ENCODE data around the gene KRT80.

DNA sequence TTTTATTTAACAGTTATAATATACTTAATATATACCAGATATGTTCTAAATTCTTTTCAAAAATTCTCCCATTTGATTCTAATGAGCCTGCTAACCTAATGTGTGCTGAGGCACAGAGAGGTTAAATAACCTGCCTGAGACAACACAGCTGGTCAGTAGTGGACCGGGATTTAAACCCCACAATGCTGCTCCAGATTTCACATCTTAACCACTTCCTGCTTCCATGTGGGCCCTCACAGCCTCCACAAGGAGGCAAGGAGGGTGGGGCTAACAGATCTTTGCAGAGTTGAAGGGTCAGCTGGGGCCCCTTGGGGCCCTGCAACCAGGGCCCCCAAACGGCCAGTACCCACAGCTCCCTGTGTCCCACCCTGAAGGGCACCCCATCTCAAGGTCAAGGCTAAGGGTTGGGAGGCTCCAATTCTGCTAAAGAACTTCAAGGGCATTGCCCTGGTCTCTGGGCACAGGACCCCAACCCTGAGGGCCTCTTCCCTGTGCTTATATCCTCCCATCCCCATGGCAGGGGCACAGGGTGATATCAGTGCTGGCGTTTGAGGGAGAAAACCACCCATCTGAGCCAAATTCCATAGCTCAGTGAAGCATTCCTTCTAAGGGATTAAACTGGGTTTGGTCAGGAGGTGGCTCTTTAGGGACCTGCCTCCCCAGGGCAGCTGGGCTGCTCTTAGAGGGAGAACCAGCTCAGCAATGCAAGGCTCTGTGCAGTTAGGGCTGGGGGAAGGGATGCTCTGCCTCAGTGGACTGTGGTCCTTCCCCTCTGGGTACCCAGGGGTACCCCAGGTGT, 2.2 kb downstream of the KRT80 start:
- TF ChIP-seq RELA (CRISPR knock-in tag; IDR thresholded peaks at IDR 0.05) (no peak), RAD51 (IDR thresholded peaks at IDR 0.05; ENCODE audit: borderline replicate concordance) (no peak), FOXP1 (IDR thresholded peaks at IDR 0.05) (no peak), FOXP1 (CRISPR knock-in tag; IDR thresholded peaks at IDR 0.05) (no peak), ZNF547 (CRISPR knock-in tag; IDR thresholded peaks at IDR 0.05) (no peak), ZKSCAN8 (CRISPR knock-in tag; IDR thresholded peaks at IDR 0.05; ENCODE audit: borderline replicate concordance) (no peak), CEBPB (IDR thresholded peaks at IDR 0.05; ENCODE audit: borderline replicate concordance, low read depth, low read length) (no peak)
- TF ChIP-seq, protein P1, sequence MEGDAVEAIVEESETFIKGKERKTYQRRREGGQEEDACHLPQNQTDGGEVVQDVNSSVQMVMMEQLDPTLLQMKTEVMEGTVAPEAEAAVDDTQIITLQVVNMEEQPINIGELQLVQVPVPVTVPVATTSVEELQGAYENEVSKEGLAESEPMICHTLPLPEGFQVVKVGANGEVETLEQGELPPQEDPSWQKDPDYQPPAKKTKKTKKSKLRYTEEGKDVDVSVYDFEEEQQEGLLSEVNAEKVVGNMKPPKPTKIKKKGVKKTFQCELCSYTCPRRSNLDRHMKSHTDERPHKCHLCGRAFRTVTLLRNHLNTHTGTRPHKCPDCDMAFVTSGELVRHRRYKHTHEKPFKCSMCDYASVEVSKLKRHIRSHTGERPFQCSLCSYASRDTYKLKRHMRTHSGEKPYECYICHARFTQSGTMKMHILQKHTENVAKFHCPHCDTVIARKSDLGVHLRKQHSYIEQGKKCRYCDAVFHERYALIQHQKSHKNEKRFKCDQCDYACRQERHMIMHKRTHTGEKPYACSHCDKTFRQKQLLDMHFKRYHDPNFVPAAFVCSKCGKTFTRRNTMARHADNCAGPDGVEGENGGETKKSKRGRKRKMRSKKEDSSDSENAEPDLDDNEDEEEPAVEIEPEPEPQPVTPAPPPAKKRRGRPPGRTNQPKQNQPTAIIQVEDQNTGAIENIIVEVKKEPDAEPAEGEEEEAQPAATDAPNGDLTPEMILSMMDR (CRISPR knock-in tag; IDR thresholded peaks at IDR 0.05) = no peak
- TF ChIP-seq, protein P2, sequence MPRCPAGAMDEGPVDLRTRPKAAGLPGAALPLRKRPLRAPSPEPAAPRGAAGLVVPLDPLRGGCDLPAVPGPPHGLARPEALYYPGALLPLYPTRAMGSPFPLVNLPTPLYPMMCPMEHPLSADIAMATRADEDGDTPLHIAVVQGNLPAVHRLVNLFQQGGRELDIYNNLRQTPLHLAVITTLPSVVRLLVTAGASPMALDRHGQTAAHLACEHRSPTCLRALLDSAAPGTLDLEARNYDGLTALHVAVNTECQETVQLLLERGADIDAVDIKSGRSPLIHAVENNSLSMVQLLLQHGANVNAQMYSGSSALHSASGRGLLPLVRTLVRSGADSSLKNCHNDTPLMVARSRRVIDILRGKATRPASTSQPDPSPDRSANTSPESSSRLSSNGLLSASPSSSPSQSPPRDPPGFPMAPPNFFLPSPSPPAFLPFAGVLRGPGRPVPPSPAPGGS (CRISPR knock-in tag; IDR thresholded peaks at IDR 0.05) = no peak
- TF ChIP-seq, protein P3, sequence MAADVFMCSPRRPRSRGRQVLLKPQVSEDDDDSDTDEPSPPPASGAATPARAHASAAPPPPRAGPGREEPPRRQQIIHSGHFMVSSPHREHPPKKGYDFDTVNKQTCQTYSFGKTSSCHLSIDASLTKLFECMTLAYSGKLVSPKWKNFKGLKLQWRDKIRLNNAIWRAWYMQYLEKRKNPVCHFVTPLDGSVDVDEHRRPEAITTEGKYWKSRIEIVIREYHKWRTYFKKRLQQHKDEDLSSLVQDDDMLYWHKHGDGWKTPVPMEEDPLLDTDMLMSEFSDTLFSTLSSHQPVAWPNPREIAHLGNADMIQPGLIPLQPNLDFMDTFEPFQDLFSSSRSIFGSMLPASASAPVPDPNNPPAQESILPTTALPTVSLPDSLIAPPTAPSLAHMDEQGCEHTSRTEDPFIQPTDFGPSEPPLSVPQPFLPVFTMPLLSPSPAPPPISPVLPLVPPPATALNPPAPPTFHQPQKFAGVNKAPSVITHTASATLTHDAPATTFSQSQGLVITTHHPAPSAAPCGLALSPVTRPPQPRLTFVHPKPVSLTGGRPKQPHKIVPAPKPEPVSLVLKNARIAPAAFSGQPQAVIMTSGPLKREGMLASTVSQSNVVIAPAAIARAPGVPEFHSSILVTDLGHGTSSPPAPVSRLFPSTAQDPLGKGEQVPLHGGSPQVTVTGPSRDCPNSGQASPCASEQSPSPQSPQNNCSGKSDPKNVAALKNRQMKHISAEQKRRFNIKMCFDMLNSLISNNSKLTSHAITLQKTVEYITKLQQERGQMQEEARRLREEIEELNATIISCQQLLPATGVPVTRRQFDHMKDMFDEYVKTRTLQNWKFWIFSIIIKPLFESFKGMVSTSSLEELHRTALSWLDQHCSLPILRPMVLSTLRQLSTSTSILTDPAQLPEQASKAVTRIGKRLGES (CRISPR knock-in tag; IDR thresholded peaks at IDR 0.05; ENCODE audit: borderline replicate concordance) = no peak
- TF ChIP-seq, protein P4, sequence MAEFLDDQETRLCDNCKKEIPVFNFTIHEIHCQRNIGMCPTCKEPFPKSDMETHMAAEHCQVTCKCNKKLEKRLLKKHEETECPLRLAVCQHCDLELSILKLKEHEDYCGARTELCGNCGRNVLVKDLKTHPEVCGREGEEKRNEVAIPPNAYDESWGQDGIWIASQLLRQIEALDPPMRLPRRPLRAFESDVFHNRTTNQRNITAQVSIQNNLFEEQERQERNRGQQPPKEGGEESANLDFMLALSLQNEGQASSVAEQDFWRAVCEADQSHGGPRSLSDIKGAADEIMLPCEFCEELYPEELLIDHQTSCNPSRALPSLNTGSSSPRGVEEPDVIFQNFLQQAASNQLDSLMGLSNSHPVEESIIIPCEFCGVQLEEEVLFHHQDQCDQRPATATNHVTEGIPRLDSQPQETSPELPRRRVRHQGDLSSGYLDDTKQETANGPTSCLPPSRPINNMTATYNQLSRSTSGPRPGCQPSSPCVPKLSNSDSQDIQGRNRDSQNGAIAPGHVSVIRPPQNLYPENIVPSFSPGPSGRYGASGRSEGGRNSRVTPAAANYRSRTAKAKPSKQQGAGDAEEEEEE (CRISPR knock-in tag; IDR thresholded peaks at IDR 0.05; ENCODE audit: borderline replicate concordance) = no peak
